ENCODE data around the gene NUP214.
"Not testable (repeated sequence)": the region's sequence is repeated elsewhere in the genome, so short reads cannot be mapped to it uniquely, and the experiment has no call there.

NUP214 gene

DNA sequence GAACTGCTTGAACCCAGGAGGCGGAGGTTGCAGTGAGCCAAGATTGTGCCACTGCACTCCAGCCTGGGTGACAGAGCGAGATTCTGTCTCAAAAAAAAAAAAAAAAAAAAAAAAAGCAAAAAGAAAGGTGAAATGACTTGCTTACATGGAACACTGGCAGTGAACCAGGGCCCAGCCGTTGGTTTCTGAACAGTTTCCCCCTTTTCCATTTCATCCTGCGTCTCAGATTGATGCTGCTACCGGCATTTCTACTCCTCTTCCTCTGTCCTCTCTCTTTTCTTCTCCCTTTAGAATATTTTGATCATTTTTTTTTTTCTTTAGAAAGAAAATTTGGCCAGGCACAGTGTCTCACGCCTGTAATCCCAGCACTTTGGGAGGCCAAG, 10.0 kb upstream of the NUP214 start:
- in situ Hi-C loops (cut with HindIII; ENCODE audit: low sequenced_read_pairs) = not testable (repeated sequence)

DNA sequence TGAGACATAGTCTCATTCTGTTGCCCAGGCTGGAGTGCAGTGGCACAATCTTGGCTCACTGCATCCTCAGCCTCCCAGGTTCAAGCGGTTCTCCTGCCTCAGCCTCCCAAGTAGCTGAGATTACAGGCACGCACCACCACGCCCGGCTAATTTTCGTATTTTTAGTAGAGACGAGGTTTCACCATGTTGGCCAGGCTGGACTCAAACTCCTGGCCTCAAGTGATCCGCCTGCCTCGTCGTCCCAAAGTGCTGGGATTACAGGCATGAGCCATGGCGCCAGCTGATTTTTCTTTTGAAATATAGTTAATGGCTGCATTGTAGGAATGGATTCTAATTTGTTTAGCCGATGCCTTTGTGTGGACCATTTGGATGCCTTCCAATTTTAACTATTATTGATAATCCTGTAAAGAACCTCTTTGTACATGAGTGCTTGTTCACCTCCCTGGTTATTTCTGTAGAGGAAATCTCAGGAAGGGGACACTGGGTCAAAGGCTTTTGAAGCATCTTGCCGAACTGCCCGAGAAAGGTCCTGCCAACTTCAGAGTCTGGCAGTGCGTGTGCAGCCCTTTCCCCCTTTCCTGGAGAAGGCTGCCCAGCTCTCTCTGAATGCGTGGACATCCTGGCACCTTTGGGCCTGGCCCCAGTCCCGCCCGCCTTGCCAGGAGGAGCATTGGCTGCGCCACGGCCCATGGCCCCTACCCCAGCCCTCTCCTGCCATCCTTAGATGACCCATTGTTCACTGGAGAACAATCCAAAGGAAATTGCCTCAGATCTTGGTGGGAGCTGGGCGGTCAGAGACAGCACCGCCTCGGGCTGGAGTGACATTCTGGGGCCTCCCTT, 8.9 kb upstream of the NUP214 start:
- in situ Hi-C loops (cut with HindIII; ENCODE audit: low sequenced_read_pairs) = no loop called here

DNA sequence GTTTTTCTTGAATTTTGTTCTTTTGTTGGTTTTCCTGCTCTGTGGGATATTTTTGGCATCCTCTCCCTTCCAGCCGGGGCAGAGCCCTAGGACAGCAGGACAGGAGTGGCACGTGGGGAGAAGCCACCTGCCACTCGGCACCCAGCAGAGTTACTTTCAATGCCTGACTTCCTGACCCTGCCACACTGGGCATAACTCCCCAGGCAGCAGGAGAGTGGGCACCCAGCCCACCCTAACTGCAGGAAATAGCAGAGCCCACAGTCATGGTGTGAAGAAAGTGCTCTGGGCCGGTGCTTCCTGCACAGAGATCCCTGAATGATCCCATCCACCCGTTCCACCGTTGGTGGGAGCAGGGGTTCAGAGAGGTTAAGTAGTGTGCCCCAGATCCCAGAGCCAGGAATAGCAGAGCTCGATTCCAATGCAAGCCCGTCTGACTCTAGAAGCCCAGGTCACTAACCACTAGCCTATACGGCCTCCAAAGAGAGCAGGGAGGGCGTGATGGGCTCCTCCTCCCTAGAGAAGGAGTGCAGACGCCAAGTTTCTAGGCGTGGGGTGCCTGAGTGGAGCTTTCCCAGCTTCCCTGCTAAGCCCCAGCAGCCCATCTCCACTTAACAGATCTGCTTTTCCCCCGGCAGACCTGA, 8.1 kb upstream of the NUP214 start:
- in situ Hi-C loops (cut with HindIII; ENCODE audit: low sequenced_read_pairs) = no loop called here

DNA sequence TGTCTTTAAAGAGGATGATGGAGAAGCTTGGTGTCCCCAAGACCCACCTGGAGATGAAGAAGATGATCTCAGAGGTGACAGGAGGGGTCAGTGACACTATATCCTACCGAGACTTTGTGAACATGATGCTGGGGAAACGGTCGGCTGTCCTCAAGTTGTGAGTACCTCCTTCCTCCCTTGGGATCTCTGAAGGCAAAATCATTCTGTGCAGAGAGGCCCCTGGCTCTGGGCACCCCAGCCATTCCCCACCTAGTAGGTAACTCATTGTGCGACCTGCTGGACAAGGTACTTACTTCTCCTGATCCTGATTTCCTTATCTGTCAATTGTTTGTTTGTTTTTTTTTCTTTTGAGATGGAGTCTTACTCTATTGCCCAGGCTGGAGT, 7.6 kb upstream of the NUP214 start:
- in situ Hi-C loops (cut with HindIII; ENCODE audit: low sequenced_read_pairs) = no loop called here

DNA sequence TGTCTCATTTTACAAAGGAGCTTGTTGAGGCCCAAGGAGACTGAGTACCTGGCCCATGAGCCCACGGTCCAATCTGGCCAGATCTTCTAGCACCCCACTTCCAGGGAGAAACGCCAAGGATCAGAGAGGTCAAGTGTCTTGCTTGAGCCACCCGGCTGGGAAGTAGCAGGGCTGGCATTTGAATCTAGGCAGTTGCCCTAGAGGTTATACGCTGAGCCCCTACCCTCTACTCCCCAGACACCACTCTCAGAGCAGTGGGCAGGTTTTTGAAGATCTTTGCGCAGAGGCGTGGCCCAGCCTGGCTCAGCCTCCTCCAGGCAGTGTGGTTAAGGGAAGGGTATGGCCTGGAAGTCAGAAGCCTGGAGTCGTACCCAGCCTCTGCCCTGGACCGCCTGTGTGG, 5.8 kb upstream of the NUP214 start:
- in situ Hi-C loops (cut with HindIII; ENCODE audit: low sequenced_read_pairs) = no loop called here

DNA sequence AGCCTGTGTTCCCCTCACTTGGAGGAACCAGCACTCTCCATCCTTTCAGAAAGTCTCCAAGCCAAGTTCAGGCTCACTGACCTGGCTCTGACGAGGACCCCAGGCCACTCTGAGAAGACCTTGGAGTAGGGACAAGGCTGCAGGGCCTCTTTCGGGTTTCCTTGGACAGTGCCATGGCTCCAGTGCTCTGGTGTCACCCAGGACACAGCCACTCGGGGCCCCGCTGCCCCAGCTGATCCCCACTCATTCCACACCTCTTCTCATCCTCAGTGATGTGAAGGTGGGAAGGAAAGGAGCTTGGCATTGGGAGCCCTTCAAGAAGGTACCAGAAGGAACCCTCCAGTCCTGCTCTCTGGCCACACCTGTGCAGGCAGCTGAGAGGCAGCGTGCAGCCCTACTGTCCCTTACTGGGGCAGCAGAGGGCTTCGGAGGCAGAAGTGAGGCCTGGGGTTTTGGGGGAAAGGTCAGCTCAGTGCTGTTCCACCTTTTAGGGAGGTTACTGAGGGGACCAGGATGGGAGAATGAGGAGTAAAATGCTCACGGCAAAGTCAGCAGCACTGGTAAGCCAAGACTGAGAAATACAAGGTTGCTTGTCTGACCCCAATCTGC, 4.7 kb upstream of the NUP214 start:
- in situ Hi-C loops (cut with HindIII; ENCODE audit: low sequenced_read_pairs) = no loop called here

DNA sequence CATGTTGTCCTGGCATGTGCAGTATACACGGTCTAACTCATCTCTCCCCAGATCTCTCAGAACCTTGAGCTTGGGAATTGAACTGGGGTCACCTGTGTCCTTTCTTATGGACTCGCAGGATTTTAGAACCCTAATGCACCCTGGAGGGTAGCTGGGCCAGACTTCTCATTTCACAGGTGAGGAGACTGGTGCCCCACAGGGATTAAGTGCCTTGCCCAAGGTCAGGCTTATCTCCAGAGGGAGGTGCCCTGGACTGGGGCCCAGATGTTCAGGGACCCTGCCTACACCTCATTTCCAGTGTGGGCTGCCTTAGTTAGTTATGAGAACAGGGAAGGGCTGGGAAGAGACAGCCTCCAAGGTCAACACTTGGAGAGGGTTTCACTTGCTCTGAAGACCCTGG, 4.0 kb upstream of the NUP214 start:
- in situ Hi-C loops (cut with HindIII; ENCODE audit: low sequenced_read_pairs) = no loop called here

DNA sequence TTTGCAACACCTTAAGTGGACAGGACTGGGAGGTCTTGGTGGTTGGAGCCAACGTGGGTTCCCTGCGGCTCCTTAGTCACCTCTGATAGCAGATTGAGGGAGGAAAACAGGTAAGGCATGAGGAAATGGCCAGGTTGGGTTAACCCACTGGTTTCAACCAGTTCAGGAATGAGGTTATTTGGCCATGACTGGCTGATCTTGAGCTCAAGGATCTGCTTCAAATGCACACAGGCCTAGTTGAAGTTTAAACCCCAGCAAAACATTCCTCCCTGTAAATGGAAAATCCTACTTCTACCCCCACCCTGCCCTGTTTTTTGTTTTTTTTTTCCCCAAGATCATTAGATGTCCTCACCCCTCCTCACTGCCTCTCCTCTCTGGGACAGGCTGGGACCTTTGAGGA, 3.2 kb upstream of the NUP214 start:
- in situ Hi-C loops (cut with HindIII; ENCODE audit: low sequenced_read_pairs) = no loop called here

DNA sequence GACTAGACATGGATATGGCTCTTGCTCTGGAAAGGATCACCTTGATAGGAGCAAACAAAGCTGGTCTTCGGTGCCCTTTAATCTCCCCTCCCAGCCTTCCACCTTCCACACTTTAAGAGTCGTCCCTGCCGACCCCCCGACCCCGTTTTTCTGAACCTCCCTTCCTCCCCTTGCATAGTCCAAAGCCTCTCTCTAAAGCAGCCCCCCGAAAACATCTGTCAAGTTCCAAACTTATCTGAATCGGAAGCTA, 423 bp upstream of the NUP214 start:
- in situ Hi-C loops (cut with HindIII; ENCODE audit: low sequenced_read_pairs) = no loop called here

DNA sequence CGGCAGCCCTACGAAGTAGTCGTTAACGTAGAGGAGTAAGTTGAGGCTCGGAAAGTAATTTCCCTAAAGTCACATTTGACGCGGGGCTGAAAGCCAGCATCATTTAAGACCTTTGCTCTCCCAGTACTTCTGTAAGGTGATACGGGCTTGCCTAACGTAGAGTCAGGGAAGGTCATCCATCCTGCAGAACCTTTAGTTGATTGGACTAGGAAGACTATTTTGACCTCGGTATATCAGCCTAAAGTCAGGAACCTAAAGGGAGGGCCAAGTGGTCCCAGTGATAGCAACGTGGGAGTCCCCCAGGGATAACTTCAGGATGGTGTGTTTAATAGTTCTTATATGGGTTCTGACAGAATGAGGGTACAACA, 657 bp downstream of the NUP214 start:
- in situ Hi-C loops (cut with HindIII; ENCODE audit: low sequenced_read_pairs) = no loop called here

DNA sequence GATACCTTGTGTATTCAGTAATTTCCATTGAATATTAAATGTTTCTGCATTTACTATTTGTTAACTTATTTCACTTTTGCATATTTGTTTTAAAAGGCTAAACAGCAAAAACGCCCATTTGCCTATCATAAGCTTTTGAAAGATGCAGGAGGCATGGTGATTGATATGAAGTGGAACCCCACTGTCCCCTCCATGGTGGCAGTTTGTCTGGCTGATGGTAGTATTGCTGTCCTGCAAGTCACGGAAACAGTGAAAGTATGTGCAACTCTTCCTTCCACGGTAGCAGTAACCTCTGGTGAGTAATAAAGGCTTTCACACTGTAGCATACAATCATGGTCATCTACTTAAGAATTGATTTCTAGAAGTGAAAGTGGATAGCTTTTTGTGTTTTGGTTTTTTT, 3.8 kb downstream of the NUP214 start:
- in situ Hi-C loops (cut with HindIII; ENCODE audit: low sequenced_read_pairs) = no loop called here

DNA sequence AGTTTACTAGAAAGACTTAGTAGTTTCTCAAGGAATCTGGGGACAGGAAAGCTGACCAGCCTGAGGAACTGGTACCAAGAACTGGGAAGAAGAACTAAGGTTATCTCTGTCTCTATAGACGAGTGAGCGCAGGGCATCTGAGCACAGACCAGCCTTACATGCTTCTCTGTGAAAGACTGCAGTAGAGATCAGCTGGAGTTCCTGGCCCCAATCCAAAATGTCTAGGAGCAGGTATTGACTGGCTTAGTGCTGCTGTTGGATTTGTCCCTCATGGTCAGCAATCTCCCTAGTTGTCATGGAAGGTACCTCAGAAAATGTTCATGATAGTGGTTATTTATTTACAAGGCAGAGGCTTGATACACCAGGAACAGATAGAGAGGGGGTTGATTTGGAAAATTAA, 13.3 kb downstream of the NUP214 start:
- in situ Hi-C loops (cut with HindIII; ENCODE audit: low sequenced_read_pairs) = no loop called here

DNA sequence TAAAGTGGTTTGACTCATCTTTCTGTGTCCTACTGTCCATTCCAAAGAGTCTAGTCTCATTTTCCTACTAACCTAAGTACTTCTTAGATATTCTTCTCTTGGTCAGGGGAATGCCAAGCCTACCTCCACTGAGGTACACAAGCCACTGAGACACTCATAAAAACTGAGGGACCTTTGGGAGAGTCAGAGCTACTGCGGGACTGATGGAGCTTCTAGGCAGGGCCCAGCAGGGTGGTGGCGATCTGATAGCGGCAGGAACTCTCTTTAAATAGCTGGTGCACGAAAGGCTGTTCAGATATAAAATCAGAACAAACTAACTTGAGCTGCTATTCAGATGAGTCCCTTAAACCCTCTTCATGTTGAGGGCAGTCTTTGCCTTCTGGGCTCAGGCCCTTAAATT, 14.7 kb downstream of the NUP214 start:
- in situ Hi-C loops (cut with HindIII; ENCODE audit: low sequenced_read_pairs) = no loop called here

DNA sequence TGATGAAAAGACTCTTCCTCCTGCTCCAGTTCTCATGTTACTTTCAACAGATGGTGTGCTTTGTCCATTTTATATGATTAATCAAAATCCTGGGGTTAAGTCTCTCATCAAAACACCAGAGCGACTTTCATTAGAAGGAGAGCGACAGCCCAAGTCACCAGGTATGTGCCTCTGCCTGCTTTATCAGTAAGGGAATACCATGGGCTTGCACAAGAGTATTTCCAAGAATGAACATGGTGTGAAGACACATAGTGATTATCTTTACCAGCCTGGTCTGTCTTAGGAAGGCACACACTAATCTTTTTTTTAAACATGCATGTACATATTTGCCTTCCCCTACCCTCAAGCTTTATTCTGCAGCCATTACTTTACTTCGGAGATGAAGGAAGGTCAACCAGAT, 15.2 kb downstream of the NUP214 start:
- in situ Hi-C loops (cut with HindIII; ENCODE audit: low sequenced_read_pairs) = no loop called here

DNA sequence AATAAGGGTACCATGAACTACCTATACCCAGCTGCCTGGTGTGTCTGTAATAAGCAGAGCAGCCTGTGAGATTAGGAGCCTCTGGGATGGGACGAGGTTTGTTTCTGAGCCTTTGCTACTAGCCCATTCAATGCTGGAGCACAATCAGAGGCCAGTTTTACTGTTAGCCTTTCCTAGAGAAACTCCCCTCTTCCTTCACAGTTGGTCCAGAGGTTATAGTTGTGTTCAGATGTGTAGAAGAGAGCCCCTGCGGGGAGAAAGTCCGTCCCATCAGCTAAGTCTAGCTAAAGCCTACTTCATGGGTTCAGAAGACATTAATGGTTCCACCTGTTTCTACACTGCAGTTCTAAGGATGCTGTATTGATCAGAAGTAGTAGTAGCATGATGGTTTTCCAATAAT, 16.8 kb downstream of the NUP214 start:
- in situ Hi-C loops (cut with HindIII; ENCODE audit: low sequenced_read_pairs) = no loop called here

DNA sequence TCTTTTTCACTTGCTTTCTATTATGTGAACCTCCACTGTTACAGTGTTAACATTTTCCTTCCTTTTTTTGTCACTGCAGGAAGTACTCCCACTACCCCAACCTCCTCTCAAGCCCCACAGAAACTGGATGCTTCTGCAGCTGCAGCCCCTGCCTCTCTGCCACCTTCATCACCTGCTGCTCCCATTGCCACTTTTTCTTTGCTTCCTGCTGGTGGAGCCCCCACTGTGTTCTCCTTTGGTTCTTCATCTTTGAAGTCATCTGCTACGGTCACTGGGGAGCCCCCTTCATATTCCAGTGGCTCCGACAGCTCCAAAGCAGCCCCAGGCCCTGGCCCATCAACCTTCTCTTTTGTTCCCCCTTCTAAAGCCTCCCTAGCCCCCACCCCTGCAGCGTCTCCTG, 18.8 kb downstream of the NUP214 start:
- in situ Hi-C loops (cut with HindIII; ENCODE audit: low sequenced_read_pairs) = no loop called here

DNA sequence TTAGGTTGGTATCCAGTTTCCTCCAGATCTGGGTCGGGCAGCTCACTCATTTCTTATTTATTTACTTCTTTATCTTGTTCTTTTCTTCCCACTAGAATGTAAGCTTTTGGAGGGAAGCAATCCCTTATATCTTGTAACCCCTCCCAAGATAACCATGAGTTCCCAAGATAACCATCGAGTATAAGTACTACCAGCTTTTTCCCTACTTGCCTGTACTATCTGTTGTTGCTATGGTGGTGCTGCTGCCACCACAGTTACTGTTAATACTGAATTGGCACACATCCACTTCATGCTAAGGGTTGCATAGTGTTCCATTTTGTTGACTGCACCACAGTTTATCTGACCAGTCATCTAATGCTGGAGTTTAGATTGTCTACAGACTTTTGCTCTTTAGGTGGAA, 19.9 kb downstream of the NUP214 start:
- in situ Hi-C loops (cut with HindIII; ENCODE audit: low sequenced_read_pairs) = no loop called here

DNA sequence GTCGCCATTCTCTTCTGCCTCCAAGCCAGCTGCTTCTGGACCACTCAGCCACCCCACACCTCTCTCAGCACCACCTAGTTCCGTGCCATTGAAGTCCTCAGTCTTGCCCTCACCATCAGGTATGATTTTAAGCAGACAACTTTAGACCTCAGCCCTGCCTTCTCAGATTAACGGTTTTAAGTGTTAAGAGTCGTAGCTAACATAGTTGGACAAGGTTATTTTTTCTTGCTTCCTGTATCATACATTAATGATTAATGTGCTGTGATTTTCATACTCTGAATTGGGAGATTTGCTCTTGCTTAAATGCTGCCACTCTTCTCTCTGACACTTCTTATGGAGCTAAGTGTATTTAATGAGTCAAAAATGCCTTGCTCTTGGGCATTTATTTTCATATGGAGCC, 20.8 kb downstream of the NUP214 start:
- in situ Hi-C loops (cut with HindIII; ENCODE audit: low sequenced_read_pairs) = no loop called here

DNA sequence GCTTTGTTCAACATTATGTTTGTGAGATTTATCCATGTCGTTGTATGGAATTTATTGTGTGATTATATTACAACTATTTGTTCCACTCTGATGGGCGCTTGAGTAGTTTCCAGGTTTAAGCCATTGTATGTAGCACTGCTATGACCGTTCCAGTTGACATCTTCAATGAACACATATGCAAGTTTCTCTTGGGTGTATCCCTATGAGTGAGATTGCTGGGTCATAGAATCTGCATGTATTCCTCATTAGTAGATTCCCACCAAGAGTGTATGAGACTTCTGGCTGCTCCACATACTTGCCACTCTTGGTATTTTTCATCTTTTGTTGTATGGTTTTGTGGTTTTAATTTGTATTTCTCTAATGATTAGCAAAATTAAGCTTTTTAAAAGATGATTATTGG, 22.9 kb downstream of the NUP214 start:
- in situ Hi-C loops (cut with HindIII; ENCODE audit: low sequenced_read_pairs) = no loop called here

DNA sequence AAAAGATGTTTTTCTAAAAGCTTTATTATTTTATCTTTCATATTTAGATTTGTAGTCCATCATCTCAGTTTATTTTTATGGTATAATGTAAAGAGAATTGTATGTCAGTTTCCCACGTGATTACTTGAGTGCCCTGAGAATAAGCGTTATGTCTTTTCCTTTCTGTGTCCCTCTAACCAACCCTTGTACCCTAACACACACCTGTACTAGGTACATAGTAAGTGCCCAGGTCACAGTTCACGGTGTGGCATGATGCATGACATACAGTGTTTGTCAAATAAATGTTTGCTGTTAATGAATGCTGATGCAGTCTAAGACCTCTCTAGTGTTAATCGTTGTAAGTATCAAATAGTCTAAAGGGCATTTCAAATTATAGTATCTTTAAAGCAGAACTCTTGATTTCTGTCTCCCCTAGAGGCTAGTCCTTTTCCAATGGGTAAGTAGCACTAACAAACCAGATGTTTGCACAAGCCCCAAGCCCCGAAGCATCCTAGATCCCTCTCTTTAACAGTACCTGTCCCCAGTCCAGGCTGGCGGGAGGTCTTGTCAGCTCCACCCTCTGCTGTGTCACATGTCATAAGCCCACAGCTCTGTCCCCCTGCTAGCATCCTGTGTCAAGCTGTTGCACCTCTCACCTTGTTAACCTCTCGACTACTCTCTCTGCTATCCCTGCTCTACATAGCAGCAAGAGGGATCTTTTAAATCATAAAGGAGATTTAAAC, 23.7 kb downstream of the NUP214 start:
- in situ Hi-C loops (cut with HindIII; ENCODE audit: low sequenced_read_pairs) = no loop called here

DNA sequence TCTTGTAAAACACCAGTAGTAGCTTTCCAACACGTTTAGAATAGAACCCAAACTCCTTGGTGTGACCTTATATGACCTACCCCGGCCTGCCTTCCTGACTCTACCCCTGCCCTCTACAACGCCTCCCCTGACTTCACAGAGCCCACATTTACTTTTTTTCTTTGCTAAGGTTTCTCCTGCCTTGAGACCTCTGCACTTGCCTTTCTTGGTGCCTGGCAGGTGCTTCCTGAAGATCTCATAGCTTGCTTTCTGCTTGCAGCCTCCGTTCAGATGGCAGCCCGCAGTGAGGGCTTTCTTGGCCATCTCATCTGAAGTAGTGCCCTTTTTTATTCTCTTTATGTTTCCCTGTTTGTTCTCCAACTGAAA, 24.3 kb downstream of the NUP214 start:
- in situ Hi-C loops (cut with HindIII; ENCODE audit: low sequenced_read_pairs) = no loop called here

DNA sequence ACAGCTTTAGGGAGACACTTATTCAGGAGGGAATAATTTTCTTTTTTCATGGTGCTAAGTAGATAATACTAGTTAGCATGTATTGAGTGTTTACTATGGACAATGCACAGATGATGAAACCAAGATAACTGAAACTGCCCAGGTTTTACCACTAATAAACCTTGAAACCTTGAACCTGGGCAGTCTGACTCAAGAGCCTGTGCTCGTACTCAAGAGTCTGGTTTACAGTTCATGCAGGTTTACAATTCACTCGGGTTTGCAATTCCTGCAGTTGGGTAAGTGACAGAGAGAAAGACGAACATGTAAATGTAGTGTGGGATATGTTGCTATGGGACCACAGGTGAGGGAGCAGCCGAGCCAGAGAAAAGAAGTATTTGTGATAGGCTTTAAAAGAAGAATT, 28.2 kb downstream of the NUP214 start:
- in situ Hi-C loops (cut with HindIII; ENCODE audit: low sequenced_read_pairs) = no loop called here
